HG03575 (cell line): Measurements from ENCODE around the gene CHPT1.
"Not testable (repeated sequence)": the region's sequence is repeated elsewhere in the genome, so short reads cannot be mapped to it uniquely, and the experiment has no call there.

Experiments
- ATAC-seq: cut with Tn5 transposase; IDR thresholded peaks from one replicate; pipeline ENCODE4 v1.9.1; 2021; ENCODE audit not compliant: unreplicated experiment, insufficient number of reproducible peaks, low FRiP score; ENCODE audit errors: extremely low read depth

Gene CHPT1

DNA sequence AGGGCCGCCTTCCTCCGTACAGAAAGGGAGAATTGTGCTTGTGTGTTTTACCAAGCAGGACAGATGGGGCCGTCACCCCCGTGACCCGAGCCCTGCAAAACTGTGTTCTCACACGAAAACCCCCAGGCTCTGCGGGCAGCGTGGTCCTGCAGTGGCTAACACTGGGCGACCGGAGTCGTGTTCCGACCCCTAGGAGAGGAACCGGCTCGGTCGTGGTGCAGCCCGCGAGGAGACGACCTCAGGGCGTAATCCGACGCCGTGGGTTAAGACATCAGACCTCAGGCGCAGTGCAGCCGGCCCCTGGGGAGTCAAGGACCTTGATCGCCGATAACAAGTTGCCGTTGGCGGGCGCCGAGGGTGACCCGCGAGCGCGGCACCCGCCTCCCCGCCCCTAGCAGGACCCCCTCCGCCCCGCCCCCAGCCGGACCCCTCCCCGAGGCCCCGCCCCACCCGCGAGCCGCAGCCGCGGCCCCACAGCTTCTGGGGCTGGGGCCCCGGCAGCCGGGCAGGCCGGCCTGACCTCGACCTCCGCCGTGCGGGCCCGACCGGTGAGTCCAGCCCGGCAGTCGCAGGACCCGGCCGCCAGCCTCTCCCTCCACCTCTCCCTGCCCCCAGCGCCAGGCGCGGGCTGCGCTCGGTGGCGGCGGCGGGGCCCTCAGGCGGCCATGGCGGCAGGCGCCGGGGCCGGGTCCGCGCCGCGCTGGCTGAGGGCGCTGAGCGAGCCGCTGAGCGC is at the start of gene CHPT1:
Gene CHPT1 (plus strand): TSS at position 444 of the 733 bp plus-strand sequence. CDS start 222 bp downstream, at position 666.
- no peak for ATAC-seq

DNA sequence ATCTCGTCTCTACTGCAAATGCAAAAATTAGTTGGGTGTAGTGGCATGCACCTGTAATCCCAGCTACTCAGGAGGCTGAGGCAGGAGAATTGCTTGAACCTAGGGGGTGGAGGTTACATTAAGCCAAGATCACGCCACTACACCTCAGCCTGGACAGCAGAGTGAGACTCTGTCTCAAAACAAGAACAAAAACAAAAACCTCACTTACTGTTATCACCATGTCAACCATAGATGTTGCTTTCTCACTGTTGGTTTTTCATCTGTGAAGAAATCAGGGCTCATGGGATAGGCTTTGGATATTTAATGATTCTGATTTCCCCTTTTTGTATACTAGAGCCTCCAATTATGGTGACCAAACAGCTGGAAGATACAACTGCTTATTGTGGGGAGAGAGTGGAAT is 49.7 kb upstream of the CHPT1 start:
- ATAC-seq = no peak

DNA sequence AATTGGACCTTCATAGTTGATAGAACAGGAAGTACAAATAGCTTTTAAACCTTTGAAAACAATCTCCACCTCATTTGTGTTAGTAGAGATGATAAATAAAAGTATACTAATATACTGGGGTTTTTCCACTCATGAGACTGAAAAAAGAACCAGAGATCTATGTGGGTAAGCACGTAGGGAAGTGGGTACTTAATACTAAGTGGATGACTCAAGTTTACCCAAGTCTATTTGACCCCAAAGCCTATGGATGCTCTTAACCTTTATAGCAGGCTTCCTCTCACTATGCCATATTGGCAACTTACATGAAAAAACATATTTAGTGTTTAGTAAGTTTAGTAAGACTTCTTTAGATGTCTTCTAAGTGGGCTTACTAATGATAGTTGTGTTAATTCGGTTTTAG is 49.2 kb upstream of the CHPT1 start:
- ATAC-seq = no peak

DNA sequence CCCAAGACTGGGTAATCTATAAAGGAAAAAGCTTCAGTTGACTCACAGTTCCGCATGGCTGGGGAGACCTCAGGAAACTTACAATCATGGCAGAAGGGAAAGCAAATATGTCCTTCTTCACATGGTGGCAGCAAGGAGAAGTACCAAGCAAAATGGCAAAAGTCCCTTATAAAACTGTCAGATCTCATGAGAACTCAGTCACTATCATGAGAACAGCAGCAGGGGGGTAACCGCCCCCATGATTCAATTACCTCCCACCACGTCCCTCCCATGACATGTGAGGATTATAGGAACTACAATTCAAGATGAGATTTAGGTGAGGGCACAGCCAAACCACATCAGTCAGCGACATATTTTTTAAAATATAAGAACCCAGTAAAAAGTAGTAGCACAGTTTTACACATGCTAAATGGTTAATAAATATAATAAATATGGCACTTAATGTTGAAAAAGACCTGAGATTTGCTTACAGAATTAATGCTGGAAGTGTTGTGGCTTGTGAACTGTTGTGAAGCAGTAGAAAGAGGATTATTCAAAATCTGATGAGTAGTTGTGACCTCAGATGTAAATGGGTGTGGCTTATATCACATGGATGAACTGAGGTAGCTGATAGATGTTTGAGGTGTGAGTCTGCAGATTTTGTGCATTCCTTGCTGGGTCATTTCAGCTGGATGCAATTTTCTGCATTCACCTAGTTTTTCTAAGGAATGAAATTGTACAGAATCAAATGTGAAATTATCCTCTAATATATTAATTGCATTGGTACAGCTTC is 46.9 kb upstream of the CHPT1 start:
- no peak for ATAC-seq

DNA sequence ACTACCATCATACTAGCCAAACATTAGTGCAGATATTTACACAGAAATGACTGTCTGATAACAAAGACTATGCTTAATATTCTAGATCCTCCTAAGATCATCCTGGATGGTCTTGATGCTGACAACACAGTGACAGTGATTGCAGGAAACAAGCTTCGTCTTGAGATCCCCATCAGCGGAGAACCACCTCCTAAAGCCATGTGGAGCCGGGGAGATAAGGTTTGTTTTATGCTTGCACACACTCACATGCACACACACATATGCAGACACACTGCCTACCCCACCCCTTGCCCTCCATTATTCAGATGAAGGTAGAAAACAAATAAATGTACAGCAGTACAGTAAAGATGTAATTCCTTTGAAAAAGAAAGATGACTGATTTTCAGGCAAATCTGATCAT is 44.4 kb upstream of the CHPT1 start:
- ATAC-seq = no peak

DNA sequence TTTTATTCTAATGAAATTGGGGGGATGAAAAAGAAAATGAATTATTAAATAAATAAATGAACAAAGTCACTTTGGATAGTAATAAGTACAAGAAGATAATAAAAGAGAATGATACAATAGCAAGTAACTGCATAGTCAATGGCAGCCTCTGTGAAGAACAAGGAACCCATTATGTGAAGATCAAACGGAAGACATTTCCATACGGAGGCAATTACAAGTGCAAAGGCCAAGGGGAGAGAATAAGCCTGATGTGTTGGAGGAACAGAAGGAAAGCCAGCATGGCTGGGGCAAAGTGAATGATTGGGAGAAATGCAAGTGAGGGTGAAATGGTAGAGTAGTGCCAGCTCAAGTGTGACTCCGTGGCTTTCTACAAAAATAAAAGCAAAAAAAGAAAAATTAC is 43.9 kb upstream of the CHPT1 start:
- no peak for ATAC-seq

DNA sequence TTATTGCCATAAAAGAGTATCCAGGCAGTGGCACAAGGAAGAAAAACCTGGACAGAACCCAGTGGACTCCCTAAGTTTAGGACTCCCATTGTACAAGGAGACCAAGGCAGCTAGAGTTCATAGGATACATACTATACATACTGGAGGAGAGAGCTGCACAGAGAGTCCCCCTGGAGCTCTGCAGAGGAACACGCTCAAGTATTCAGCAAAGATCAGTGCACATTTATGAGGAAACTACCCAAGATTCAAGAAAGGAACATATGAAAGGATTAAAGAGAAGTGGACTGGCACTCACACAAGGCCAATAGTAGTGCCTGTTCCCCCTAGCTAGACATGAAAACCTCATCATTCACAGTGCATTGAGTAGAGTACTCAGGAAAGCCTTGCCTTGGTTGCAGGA is 43.0 kb upstream of the CHPT1 start:
- no peak for ATAC-seq

DNA sequence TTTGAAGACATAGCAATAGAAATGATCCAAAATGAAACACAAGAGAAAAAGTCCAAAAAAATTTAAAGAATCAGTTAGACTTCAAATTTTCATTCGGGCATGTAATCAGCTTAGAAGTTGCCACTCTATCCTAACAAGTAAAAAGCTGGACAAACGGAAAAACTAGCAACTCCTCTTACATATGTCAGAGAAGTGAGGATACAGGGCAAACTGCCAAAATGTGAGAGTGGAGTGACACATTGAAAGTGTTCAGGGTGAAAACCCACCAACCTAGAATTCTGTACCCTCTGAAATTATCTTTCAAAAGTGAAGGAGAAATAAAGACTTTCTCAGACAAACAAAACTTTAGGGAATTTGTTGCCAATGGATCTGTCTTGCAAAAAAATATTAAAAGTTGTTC is 42.0 kb upstream of the CHPT1 start:
- no peak for ATAC-seq

DNA sequence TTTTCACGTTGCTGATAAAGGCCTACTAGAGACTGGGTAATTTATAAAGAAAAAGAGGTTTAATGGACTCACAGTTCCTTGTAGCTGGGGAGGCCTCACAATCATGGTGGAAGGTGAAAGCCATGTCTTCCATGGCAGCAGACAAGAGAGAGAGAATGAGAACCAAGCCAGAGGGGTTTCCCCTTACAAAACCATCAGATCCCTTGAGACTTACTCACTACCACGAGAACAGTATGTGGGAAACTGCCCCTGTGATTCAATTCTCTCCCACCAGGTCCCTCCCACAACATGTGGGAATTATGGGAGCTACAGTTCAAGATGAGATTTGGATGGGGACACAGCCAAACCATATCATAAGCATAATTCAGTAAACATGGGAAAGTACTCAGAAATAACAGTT is 36.8 kb upstream of the CHPT1 start:
- ATAC-seq = not testable (repeated sequence)

DNA sequence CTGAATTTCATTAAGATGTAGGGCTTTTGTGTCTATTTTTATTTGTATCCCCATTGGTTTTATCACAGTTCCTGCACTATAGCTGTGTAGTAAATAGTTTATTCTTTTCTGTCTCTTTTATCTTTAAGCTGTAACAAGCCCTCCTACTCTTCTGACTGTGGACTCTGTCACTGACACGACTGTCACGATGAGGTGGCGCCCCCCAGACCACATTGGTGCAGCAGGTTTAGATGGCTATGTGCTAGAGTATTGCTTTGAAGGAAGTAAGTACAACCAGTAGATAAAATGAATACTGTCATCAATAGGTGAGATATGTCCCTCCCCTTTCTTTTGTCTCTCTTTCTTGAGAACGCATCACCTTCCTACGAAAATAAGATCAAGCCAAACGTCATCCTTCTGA is 34.1 kb upstream of the CHPT1 start:
- no peak for ATAC-seq

DNA sequence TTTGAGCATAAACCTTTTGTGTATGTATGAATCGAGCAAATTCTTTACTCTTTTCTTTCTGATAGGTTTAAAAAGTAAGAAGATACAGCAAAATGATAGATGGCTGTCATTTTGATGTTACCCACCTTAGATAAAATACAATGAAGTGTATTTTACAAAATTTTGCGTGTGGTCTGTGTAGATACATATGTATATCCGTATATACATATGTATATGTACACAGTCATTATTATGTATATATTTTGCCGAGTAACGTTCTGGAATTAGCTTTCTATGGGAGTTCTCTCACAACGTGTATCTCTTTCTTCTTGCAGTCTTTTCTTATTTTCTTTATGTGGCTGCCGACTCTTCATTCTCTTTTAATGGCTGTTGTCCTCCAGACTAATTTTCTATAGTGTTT is 32.4 kb upstream of the CHPT1 start:
- no peak for ATAC-seq

DNA sequence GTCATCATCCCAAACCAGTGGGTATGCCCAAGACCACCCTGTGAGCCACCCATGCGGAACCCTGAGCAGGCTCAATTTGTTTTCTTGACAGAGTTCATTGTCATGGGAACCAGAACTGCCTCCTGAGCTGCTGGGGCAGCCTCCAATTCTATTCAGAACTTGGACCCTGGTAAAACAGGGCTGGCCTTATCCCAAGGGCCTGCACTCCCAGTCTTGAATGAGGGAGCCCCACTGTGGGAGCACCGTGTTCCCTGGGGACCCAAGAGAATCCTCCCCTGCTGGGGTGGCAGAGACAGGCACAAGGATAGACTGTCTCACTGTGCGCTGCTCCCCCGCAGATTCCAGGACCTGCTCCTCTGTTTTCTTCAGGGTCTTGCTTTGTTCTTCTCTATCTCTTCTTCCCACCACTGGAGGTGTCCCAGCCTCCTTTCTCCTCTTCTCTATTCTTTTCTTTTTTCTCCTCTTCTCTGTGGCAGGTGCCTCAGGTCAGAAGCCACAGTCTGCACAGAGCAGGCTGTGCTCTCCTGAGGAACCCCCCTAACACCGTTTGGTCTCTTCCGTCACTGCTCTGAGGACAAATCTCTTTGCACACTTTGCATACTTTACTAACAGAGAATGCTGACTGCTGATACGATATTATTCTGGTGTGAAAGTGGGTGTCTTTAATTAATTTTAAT is 31.2 kb upstream of the CHPT1 start:
- no peak for ATAC-seq

DNA sequence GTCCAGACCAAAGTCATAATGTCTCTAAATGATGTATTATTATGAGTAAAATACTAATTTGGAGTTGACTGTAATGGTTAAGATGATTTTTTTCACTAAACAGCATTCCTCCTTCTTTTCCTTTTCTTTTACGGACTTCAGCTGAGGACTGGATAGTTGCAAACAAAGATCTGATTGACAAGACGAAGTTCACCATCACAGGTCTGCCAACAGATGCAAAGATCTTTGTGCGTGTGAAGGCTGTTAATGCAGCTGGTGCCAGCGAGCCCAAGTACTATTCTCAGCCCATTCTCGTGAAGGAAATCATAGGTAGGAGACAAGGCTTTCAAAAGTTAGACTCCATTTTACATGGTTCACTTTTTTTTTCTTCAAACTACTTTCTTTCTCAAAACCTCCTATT is 29.8 kb upstream of the CHPT1 start:
- ATAC-seq = no peak

DNA sequence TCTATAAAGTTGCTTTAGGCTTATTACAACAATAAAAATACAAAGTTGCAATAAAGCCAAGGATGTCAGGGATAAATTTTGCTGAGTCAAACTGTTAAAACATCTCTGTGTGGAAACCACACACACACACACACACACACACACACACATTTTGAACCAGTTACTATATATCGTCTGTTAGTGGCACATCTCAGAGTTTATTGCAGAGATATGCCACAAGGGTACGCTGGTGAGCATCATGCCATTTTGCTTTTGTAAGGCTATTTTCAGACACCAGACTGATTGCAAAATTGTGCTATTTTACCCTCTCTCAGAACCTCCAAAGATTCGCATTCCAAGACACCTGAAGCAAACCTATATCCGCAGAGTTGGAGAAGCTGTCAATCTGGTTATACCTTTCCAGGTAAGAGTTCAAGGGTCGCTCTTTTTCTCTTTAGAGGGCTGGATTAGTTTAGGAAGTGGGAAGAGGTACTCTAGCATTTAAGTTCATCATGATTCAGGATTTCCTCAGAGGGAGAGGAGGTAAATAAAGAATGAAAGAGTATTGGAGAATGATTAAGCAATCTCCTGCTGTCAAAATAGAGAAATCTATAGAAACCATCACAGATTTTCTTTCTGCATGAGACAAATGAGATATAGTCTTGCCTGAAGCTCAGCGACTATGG is 27.3 kb upstream of the CHPT1 start:
- ATAC-seq = no peak

DNA sequence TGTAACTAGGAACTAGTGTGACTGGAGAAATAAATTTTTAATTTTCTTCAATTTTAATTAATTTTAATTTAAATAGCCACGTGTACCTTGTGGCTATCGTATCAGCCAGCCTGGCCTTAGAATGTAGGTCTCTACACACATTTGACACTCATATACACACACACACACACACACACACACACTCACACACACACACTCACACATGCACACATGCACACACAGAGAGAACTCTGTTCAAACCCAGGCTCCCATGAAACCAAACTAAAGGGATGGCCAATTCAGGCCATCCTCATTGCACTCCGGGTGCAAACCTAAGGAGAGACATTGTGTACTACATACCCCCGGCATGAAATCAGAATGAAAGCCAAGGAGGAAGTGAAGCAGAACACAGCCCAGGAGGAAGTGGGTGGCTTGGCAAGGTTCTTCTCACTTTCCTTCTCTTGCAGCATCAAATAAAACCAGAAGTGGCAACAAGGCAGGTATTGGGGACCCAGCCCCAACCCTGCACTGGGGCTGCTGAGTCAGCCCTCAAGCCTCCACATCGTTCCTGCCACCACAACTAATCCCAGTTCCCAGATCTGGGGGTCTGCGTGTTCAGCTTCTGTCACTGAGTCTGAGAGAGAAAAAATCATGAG is 26.2 kb upstream of the CHPT1 start:
- ATAC-seq = no peak

DNA sequence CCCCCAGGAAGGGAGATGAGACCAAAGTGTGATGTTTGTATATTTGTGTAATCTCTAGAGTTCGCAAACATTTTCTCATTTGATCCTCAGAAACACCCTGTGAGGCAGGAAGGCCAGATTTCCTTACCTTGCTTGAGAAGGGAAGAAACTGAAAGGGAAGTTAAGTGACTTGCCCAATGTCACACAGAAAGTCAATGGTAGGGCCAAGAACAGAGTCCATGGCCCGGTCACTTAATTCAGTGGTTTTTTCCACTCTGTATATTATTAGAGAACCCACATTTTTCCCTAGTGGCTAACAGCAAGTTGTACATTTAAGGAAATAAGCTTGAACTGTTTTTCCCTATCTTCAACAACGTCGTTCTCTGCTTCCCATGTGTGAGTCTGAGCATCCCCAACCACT is 25.6 kb upstream of the CHPT1 start:
- no peak for ATAC-seq

DNA sequence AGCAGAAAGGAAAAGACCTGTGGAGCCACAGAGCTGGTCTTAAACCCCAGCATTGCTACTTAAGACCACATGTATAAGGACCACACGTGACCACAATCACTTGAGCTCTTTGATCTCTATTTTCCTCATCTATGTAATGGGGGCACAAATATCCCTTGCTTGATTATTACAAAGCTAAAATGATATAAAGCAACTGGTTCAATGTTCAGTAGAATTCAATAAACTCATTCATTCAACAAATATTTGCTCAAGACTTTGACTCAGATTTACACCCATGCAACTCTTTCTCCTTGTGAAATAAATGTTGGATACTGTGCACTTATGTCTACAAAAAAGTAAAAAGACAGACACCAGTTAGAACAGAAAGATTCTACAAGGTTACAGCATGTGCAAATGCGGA is 21.9 kb upstream of the CHPT1 start:
- ATAC-seq = no peak

DNA sequence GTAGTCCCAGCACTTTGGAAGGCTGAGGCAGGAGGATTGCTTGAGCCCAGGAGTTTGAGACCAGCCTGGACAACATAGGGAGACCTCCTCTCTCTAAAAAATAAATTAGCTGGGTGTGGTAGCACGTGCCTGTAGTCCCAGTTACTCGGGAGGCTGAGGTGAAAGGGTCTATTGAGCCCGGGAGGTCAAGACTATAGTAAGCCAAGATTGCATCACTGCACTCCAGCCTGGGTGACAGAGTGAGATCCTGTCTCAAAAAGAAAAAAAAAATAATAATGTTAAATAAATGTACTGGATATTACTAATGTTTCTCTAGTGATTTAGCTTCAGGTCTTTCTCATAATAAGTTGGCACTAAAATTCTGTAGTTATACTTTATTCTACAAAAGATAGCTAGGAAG is 20.9 kb upstream of the CHPT1 start:
- ATAC-seq = not testable (repeated sequence)

DNA sequence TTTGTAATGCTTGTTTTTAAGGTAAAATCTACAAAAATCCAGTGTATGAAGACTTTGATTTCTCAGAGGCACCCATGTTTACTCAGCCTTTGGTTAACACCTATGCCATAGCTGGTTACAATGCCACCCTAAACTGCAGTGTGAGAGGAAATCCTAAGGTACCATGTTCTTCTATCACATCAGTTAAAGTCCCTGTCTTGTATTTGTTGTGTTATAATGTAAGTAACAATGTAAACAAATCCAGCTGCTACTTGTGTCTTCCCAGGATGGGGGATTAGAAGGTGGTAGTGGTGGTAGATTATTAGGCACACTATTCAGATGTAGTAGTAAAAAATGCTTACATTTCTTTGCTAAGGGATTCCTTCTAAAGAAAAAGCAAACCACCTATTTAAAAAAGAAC is 19.4 kb upstream of the CHPT1 start:
- ATAC-seq = no peak
